IMR-90 (cell line): Measurements from ENCODE around the gene KBTBD4. TPM values are rescaled to one million over a fixed set of nuclear protein-coding genes. Genes with fewer than 3 reads are reported as not detected.

Experiments used
- ATAC-seq: fragments of 200-7000 bp; cut with Tn5 transposase; 2 replicates; pipeline ENCODE4 v1.9.1; 2020; ENCODE audit warnings: low read depth, mild to moderate bottlenecking, moderate library complexity
- BruUV-seq: library from RNA; stranded (reverse); fragments of 400-500 nt; replicated peaks from 2 replicates; lab custom pipeline; 2021; lab: Mats Ljungman, UMichigan
- CTCF ChIA-PET: fragments of 300-600 bp; formaldehyde crosslinking; extraction: SDS; loops from one replicate; lab custom pipeline; 2021; ENCODE audit warnings: antibody characterized with exemption; lab: Yijun Ruan, JAX
- POLR2A ChIA-PET: fragments of 300-600 bp; sonication (Branson Sonifier 250); formaldehyde crosslinking; loops from one replicate; lab custom pipeline; 2022; ENCODE audit warnings: antibody characterized with exemption; ENCODE audit not compliant: unreplicated experiment; lab: Charles Lee
- DNase-seq: peaks from one replicate; pipeline ENCODE4 v3.0.0; 2013
- H2AFZ ChIP-seq: replicated peaks from 2 replicates; pipeline ENCODE3; 2013; ENCODE audit warnings: low read length, mild to moderate bottlenecking; ENCODE audit not compliant: poor library complexity
- H2AK5ac ChIP-seq: 2 replicates; pipeline ENCODE4 v1.6.1; 2013; ENCODE audit warnings: low read depth, low read length, inconsistent platforms
- H2AK9ac ChIP-seq: replicated peaks from 2 replicates; pipeline ENCODE3; 2013; ENCODE audit warnings: mild to moderate bottlenecking, low read depth, low read length, moderate library complexity; ENCODE audit not compliant: poor library complexity
- H2BK120ac ChIP-seq: 2 replicates; pipeline ENCODE4 v1.6.1; 2013; ENCODE audit warnings: low read depth, low read length, inconsistent platforms
- H2BK15ac ChIP-seq: 3 replicates; pipeline ENCODE4 v1.6.1; 2013; ENCODE audit warnings: low read depth, low read length, inconsistent platforms
- H2BK20ac ChIP-seq: 2 replicates; pipeline ENCODE4 v1.6.1; 2013; ENCODE audit warnings: low read depth, mild to moderate bottlenecking, inconsistent platforms, low read length, moderate library complexity
- H2BK5ac ChIP-seq: 2 replicates; pipeline ENCODE4 v1.6.1; 2013; ENCODE audit warnings: mild to moderate bottlenecking, low read depth, low read length, inconsistent platforms; ENCODE audit not compliant: poor library complexity, severe bottlenecking
- H3K14ac ChIP-seq: replicated peaks from 2 replicates; pipeline ENCODE4 v1.6.1; 2013; ENCODE audit warnings: low read depth, low read length, inconsistent platforms
- H3K18ac ChIP-seq: 2 replicates; pipeline ENCODE4 v1.6.1; 2013; ENCODE audit warnings: low read depth, low read length, control low read depth
- H3K23ac ChIP-seq: 2 replicates; pipeline ENCODE4 v1.6.1; 2013; ENCODE audit warnings: low read depth, low read length, inconsistent platforms
- H3K27ac ChIP-seq: 2 replicates; pipeline ENCODE4 v1.5.1; 2013; ENCODE audit warnings: mild to moderate bottlenecking, control low read depth, low read length; ENCODE audit not compliant: insufficient read depth
- H3K27me3 ChIP-seq: 2 replicates; pipeline ENCODE4 v1.6.1; 2013; ENCODE audit warnings: low read length; ENCODE audit not compliant: control insufficient read depth, insufficient read depth
- H3K36me3 ChIP-seq: 2 replicates; pipeline ENCODE4 v1.6.1; 2013; ENCODE audit warnings: low read length, mixed read lengths; ENCODE audit not compliant: control insufficient read depth, insufficient read depth
- H3K4ac ChIP-seq: 2 replicates; pipeline ENCODE4 v1.6.1; 2013; ENCODE audit warnings: low read depth, low read length, inconsistent platforms
- H3K4me1 ChIP-seq: 2 replicates; pipeline ENCODE4 v1.6.1; 2013; ENCODE audit warnings: low read length, mixed read lengths; ENCODE audit not compliant: control insufficient read depth, insufficient read depth
- H3K4me2 ChIP-seq: 2 replicates; pipeline ENCODE4 v1.6.1; 2013; ENCODE audit warnings: low read depth, mild to moderate bottlenecking, control low read depth, low read length, moderate library complexity
- H3K4me3 ChIP-seq: 2 replicates; pipeline ENCODE4 v1.5.1; 2013; ENCODE audit warnings: low read depth, mild to moderate bottlenecking, control low read depth, low read length, moderate library complexity; ENCODE audit not compliant: insufficient read depth
- H3K56ac ChIP-seq: 2 replicates; pipeline ENCODE4 v1.6.1; 2013; ENCODE audit warnings: low read length, inconsistent platforms; ENCODE audit not compliant: insufficient read depth; ENCODE audit errors: extremely low read depth
- H3K79me1 ChIP-seq, 2 experiments: 2 replicates each; pipeline ENCODE4 v1.6.1; 2013; ENCODE audit warnings: low read length in 2 of 2, inconsistent platforms in 1 of 2, low read depth in 1 of 2
- H3K9ac ChIP-seq: 2 replicates; pipeline ENCODE4 v1.6.1; 2013; ENCODE audit warnings: low read depth, low read length, control low read depth
- H3K9me1 ChIP-seq: 2 replicates; pipeline ENCODE4 v1.6.1; 2013; ENCODE audit warnings: low read length, inconsistent platforms; ENCODE audit not compliant: insufficient read depth
- H3K9me3 ChIP-seq: 2 replicates; pipeline ENCODE4 v1.6.1; 2013; ENCODE audit warnings: low read length; ENCODE audit not compliant: control insufficient read depth, insufficient read depth
- H4K20me1 ChIP-seq: 2 replicates; pipeline ENCODE4 v1.6.1; 2013; ENCODE audit warnings: low read length, inconsistent platforms; ENCODE audit not compliant: insufficient read depth
- H4K5ac ChIP-seq: 2 replicates; pipeline ENCODE4 v1.6.1; 2013; ENCODE audit warnings: mild to moderate bottlenecking, low read depth, low read length, control low read depth
- H4K8ac ChIP-seq, 2 experiments: 2 replicates each; pipeline ENCODE4 v1.6.1; 2013; ENCODE audit warnings: low read depth in 2 of 2, low read length in 2 of 2, control low read depth in 1 of 2, inconsistent platforms in 1 of 2
- H4K91ac ChIP-seq: 2 replicates; pipeline ENCODE4 v1.6.1; 2013; ENCODE audit warnings: low read depth, low read length, inconsistent platforms; ENCODE audit not compliant: insufficient read depth
- CHD1 ChIP-seq: IDR thresholded peaks from 2 replicates; pipeline ENCODE4 v1.6.1; 2012; ENCODE audit warnings: low read depth, low read length, improper control_type of control experiment
- CTCF ChIP-seq: conservative IDR thresholded peaks from 2 replicates; pipeline ENCODE4 v1.5.1; 2012; ENCODE audit warnings: mild to moderate bottlenecking, low read depth, low read length, improper control_type of control experiment
- ELK1 ChIP-seq: fragments of 150-350 bp; IDR thresholded peaks from 2 replicates; pipeline ENCODE4 v1.6.1; 2016; ENCODE audit warnings: low read depth, mild to moderate bottlenecking, low read length, moderate library complexity, borderline replicate concordance
- FOS ChIP-seq: fragments of 150-350 bp; IDR thresholded peaks from 2 replicates; pipeline ENCODE4 v1.6.1; 2016; ENCODE audit warnings: low read depth, low read length
- MAZ ChIP-seq: IDR thresholded peaks from 2 replicates; pipeline ENCODE4 v1.6.1; 2012; ENCODE audit warnings: low read depth, mild to moderate bottlenecking, low read length, improper control_type of control experiment, moderate library complexity, borderline replicate concordance
- NFE2L2 ChIP-seq: fragments of 150-350 bp; IDR thresholded peaks from 2 replicates; pipeline ENCODE4 v1.6.1; 2016; ENCODE audit warnings: low read depth, mild to moderate bottlenecking, low read length
- POLR2A ChIP-seq: IDR thresholded peaks from 2 replicates; pipeline ENCODE4 v1.6.1; 2012; ENCODE audit warnings: mild to moderate bottlenecking, low read depth, low read length
- RAD21 ChIP-seq: IDR thresholded peaks from 2 replicates; pipeline ENCODE4 v1.6.1; 2012; ENCODE audit warnings: low read length, improper control_type of control experiment
- SMC3 ChIP-seq: fragments of 150-350 bp; IDR thresholded peaks from 2 replicates; pipeline ENCODE4 v1.6.1; 2016; ENCODE audit warnings: low read depth, mild to moderate bottlenecking, antibody characterized with exemption, low read length, moderate library complexity
- WGBS, 2 experiments: methylation state at CpG; one replicate each; pipeline versions ENCODE4 v1.1.5 to v1.1.7; 2013; ENCODE audit warnings: missing lambda C conversion rate in 2 of 2; ENCODE audit not compliant: insufficient read length in 1 of 2; ENCODE audit errors: extremely low coverage in 2 of 2; 5-methylcytosine and 5-hydroxymethylcytosine counted together
- dilution Hi-C: fragments of 300-500 bp; cut with HindIII; formaldehyde crosslinking; loops from one replicate; pipeline ENCODE4 v1.14.3; 2018; ENCODE audit warnings: low sequenced_read_pairs; ENCODE audit not compliant: unreplicated experiment
- in situ Hi-C: fragments of 300-500 bp; cut with MboI; formaldehyde crosslinking; loops from 3 replicates; pipeline ENCODE4 v1.14.3; 2019; ENCODE audit warnings: low sequenced_read_pairs, inconsistent platforms, mixed read lengths
- intact Hi-C: fragments of 100-400 bp; cut with micrococcal nuclease; formaldehyde crosslinking; loops from 2 replicates; pipeline ENCODE4 v1.10.0; 2022
- polyA plus RNA-seq, 3 experiments: library from polyadenylated mRNA; depleted of rRNA; stranded (reverse); fragments of >200 nt; gene quantifications; 2 replicates each; pipeline ENCODE4 v1.2.3, GENCODE V29; 2012; ENCODE audit warnings: low replicate concordance in 1 of 3
- total RNA-seq: library from RNA; depleted of rRNA; stranded (reverse); fragments of >200 nt; gene quantifications from 2 replicates; pipeline ENCODE4 v1.2.3, GENCODE V29; 2012

Gene KBTBD4
- total and polyA plus RNA-seq, 2 of the 4 experiments (the other 2 are of a cell fraction) = 14.9 to 41.6 TPM

GRCh38 chr11:47589118-47589517 is 10.3 kb upstream of the KBTBD4 start:
- H2BK15ac ChIP-seq = no peak overlapping the region
- no peak overlapping the region for H4K91ac ChIP-seq
- H3K9ac ChIP-seq = no peak overlapping the region
- H3K4me1 ChIP-seq = no peaks in the 10 kb centered on the region
- in situ Hi-C loops = no loop called here
- H2AFZ ChIP-seq = no peak overlapping the region
- no peak overlapping the region for H3K18ac ChIP-seq
- no peak overlapping the region for H2BK5ac ChIP-seq
- H3K4me2 ChIP-seq = no peak overlapping the region
- H2BK120ac ChIP-seq = no peak overlapping the region
- no peak for DNase-seq
- no peaks in the 10 kb centered on the region for H3K9me1 ChIP-seq
- CTCF ChIA-PET = no interaction called here
- dilution Hi-C loops = no loop called here
- no peak overlapping the region for H2BK20ac ChIP-seq
- POLR2A ChIA-PET = no interaction called here
- peaks cover 38% of the 10 kb centered on the region for H3K27me3 ChIP-seq
- no peak overlapping the region for H3K27ac ChIP-seq
- no peak overlapping the region for H3K4ac ChIP-seq
- TF ChIP-seq SMC3 (no peak), ELK1 (no peak), NFE2L2 (no peak), CHD1 (no peak), POLR2A (no peak), FOS (no peak), MAZ (no peak), RAD21 (no peak), CTCF (no peak)
- H3K79me1 ChIP-seq = no peaks in the 10 kb centered on the region
- WGBS, 2 experiments = 100% methylated on average over 2 of the region's 11 CpGs; no CpG with 5 or more reads in 1 of the 2 experiments
- H2AK5ac ChIP-seq = no peak overlapping the region
- H4K8ac ChIP-seq = no peak overlapping the region
- no peaks in the 10 kb centered on the region for H4K20me1 ChIP-seq
- peaks cover 3% of the 10 kb centered on the region for H3K9me3 ChIP-seq
- intact Hi-C loops = no loop called here
- no peak overlapping the region for H2AK9ac ChIP-seq
- H3K14ac ChIP-seq = no peak overlapping the region
- H3K36me3 ChIP-seq = peaks cover 9% of the 10 kb centered on the region
- ATAC-seq = no peak
- H4K5ac ChIP-seq = no peak overlapping the region
- BruUV-seq = no TSS peak
- no peak overlapping the region for H3K4me3 ChIP-seq
- no peak overlapping the region for H3K56ac ChIP-seq
- no peak overlapping the region for H3K23ac ChIP-seq
